ENCODE data around the gene ABCA8.

ABCA8 gene

DNA sequence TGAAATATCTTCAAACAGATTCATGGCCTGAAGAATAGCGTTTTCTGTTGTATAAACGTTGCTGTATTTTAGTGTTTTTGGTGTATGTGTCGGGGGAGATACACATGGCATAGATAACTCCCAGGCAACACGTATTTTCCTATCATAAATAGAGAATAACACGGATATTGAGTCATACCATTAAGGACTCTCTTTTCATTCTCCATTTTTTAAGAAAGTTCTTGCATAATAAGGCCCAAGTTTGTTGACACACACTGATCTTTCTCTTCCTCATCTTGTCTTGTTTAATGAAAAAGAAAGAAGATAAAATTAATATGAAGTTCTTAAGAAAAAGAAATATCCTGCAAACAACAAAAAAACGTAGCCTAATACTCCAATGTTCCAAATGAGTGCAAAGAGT, 13.4 kb downstream of the ABCA8 start:
- no peak for DNase-seq (ENCODE audit: low read depth)

DNA sequence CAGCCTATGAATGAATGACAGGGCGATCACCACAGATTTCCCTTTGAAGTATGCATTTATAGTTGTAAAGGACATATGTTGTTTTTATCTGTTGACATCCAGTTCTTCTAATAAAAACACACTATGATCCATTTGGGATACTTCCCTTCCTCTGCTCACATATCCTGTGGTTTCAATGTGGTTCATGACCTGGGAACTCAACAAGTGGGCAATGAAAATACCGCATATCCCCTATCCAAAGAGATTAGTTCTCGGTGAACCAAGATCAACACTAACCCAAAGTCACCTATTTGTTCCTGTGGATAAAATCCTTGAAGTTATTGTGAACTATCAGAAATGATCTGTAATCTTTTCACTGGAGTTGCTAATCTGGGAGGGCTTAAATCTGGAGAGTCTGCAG, 16.0 kb downstream of the ABCA8 start:
- no peak for DNase-seq (ENCODE audit: low read depth)

DNA sequence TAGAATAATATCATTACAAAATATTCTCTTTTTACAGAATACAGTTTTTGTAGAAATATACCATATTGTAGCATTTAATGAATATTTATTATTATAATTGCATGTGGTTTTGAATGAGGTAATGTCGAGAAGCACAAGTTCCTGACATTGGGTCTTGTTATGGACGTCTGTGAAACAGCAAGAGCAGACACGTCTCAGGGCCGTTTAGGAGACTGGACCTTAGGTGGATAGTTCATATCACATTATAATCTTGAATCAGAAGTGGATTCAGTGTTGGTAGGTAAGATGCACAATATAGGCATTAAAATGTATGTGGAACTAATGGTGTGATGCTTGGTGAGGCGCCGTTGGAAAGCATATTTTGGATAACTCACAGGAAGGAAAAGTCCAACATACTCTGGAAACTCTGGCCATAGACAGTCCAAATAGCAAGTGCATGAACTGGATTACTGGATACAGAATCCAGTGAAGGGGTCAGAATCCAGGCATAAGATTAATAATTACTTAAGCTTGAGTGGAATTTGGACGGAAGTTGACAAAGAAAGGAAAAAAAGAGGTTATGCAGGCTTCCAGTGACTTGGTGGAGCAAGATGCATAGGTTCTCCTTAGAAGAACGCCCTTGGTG, 17.2 kb downstream of the ABCA8 start:
- no peak for DNase-seq (ENCODE audit: low read depth)

DNA sequence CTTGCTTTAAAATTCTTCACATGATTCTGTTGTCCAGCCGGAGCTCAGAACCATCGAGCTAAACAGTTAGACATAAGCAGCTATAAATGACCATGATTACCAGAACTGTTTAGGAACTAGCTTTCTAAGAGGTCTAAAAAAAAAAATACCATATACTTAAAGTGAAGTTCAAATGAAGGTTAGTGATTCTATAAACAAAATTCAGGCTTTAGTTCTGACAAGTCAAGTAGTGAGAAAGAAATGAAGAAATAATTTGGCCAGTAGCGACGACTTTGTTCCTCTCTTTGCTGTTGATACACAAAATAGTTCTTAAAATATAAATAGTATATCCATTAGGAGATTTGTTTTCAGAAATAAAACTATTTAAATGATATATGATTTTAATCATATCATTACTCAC, 27.7 kb downstream of the ABCA8 start:
- DNase-seq (ENCODE audit: low read depth): no peak

DNA sequence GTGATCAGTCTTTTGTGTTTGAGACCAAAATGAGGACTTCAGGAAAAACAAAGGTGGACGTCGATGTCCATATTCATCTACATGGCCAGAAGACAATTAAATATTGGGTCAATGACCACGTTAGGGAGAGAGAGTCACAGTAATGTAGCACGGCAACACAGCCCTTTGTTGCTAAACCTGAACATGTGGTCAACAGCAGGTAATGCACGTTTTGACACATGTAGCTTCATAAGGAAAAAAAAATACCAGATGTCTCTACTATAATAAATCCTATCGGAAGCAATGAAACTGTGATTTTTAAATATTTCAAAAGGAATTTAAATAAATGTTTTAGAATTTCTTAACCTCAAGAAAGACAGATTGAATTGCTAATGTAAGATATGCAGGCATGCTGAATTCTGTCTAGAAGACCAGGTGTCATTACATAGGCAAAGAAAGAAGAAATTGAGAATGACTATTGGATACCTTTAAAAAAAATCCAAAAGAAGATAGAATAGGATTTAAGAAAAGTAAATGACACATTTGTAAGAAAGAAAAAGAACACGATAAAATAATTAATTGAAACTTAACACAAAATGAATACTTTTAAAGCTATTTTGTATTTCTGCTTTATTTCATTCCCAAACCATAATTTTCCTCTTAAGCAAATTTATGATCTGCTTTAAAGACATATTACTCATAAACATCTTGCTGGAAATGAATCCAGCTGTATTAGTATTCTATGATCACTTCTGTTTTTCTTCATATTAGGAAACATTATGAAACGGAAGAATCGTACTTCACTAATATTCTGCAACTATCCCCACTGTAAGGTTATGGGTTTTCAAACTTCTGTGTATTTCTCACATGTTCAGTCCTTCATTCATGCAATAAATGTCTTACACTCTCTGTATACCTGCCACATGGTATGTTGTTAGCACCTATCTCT, 30.1 kb downstream of the ABCA8 start:
- no peak for DNase-seq (ENCODE audit: low read depth)

DNA sequence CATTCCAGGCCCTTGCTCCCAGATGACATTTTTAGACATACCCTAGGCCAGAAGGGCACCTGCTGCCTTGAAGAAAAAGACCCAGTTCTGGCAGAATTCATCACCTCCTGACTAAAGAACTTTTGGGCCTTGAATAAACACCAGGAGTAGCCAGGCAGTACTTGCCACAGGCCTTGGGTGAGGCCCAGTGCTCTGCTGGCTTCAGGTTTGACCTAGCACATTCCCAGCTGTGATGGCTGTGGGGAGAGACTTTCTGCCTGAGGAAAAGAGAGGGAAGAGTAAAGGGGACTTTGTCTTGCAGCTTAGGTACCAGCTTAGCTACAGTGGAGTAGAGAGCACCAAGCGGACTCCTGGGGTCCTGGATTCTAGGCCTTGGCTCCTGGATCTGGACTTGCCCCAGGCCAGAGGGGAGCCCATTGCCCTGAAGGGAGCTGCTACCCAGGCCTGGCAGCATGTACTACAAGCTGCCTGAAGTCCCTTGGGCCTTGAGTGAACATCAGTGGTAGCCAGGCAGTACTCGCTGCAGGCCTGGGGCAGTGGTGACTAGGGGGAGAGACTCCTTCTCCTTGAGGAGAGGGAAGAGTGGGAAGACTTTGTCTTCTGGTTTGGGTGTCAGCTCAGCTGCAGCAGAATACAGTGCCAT, 44.3 kb downstream of the ABCA8 start:
- no peak for DNase-seq (ENCODE audit: low read depth)

DNA sequence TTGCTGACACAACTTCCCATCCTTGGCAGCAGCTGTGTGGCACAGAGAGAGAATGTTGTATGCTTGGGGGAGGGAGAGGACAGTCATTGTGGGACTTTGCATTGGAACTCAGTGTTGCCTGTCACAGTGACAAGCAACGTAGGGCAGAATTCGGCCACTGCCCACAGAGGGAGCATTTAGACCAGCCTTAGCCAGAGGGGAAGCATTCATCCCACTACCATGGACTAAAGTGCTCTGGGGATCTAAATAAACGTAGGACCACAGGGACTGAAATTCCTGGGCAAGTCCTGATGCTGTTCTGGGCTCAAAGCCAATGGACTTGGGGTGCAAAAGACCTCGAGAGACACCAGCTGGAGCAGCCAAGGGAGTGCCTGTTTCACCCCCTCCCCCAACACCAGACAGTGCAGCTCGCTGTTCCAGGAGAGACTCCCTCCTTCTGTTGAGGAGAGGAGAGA, 44.9 kb downstream of the ABCA8 start:
- DNase-seq (ENCODE audit: low read depth): no peak

DNA sequence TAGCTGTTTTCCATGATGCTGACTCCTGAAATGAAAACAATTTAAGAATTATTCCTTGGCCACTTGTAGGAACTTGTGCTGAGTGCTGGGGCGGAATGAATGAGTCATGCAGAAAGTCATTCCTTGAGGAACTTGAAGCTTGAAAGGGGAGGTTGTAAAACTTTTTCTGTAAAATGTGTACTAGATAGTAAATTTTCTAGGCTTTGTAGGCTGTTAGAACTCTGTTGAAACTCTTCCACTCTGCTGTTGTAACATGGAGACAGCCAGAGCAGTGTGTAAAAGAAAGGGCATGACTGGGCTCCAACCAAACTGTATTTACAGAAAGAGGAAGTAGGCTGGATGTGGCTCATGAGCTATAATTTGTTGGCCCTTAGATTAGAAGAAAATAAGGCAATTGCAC, 46.1 kb downstream of the ABCA8 start:
- peak; percentile 72 for DNase-seq (ENCODE audit: low read depth)

DNA sequence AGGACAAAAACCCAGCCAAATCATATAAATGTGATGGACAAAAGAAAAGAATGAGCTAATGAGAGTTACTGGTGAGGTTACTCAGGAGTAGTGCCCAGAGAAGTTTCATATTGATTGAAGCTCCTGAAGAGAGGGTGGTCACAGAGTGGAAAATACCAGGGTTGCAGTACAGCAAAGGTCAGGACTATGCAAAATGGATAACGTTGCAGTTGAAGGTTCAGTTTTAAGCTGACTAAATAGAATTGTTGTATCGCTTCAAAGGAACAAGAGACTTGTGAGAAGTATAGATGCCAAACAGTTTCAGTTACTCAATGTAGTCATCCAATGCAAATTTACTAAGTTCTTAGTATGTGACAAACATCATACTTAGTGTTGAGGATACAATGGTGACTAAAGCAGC, 47.1 kb downstream of the ABCA8 start:
- no peak for DNase-seq (ENCODE audit: low read depth)

DNA sequence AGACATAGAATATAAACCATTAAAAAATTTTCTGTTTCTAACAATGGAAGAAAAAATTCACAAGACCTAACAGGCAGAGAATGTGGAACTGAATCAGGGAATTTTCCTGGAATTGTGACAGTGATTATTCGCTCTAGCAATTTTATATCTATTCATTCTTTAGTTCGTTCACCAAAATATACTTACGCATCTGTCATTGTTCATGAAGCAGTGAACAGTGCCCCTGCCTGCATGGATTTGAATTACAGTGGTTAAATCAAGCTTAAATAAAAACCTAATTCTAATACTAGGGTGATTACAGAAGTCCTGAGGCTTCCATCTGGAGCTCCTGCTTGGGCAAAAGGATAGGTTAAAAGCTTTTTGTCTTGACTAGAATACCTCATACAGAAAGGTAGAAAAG, 48.6 kb downstream of the ABCA8 start:
- DNase-seq (ENCODE audit: low read depth): no peak

DNA sequence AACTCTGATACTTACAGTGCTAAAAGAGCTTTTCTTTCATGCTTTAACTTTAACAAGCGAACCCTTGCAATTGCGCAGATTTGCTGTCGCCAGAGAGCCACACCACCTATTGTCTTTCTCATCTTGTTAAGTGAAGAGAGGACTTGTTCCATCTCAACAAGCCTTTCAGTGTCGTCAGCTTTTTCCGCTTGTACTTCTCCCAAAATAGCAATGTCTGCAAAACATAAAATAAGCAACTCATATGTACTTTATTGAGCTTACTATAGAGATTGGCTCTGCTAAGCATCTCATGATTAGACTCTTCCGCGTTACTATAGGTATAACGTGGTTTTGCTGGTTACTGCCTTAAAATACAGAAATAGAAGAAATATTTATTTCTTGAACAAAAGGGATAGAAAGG, 51.9 kb downstream of the ABCA8 start:
- no peak for DNase-seq (ENCODE audit: low read depth)

DNA sequence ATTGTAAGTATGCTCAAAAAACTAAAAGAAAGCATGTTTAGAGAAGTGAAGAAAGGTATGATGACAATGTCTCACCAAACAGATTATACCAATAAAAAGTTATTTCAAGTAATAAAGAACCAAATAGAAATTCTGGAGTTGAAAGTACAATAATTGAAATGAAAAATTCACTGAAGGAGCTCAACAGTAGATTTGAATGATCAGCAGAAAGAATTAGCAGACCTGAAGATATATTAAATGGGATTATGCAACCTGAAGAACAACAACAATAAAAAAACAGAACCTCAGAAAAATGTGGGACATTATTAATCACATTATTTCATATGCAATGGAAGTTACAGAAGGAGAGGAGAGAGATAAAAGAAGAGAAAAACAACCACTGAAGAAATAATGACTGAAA, 57.6 kb downstream of the ABCA8 start:
- no peak for DNase-seq (ENCODE audit: low read depth)

DNA sequence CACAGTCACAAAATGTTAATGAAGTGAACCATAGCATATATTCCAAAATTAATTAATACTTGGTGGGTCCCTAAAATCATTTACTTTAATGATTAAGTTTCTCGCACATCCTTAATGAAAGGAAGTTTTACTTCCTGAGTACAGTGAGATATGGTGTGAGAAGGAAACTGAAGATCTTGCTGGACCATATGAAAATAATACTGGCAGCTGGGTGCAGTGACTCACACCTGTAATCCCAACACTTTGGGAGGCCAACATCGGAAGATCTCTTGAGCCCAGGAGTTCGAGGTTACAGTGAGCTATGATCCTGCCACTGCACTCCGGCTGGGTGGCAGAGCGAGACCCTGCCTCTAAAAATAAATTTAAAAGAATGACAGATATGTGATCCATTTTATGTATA, 62.5 kb downstream of the ABCA8 start:
- no peak for DNase-seq (ENCODE audit: low read depth)

DNA sequence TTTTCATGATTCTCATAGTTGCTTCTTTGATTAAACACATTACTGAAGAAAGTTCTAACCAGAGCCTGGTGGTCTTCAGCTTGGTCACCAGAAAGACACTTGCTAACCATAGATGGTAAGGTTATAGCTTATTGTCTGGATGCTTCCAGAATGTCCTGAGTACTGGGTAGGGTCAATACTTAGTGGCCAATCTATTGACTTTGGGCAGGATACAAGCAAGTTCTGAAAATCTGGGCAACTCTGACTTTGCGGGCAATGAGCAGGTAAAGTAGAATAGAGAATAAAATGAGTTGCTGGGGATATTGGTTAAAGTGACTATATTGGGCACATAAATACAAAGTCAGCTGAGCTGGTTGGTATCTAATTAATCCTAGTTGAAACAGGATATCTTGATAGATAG, 63.0 kb downstream of the ABCA8 start:
- no peak for DNase-seq (ENCODE audit: low read depth)

DNA sequence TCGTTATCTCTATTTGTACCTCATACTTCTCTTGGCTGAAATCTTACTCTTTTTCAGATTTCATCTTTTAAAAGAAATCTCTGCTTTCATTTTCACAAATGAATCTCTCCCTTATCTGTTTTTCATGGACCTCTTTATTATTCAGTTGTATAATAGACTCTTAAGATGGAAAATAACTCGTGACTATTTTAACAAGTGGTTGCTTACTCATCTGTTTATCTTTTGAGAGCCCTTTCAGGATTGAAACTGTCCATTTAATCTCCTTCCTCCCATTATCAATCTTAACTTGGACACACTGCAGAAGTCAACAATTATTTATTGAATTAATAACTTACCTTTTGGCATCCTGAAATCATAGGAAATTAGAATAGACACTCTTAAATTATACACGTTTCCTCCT, 68.8 kb downstream of the ABCA8 start:
- no peak for DNase-seq (ENCODE audit: low read depth)

DNA sequence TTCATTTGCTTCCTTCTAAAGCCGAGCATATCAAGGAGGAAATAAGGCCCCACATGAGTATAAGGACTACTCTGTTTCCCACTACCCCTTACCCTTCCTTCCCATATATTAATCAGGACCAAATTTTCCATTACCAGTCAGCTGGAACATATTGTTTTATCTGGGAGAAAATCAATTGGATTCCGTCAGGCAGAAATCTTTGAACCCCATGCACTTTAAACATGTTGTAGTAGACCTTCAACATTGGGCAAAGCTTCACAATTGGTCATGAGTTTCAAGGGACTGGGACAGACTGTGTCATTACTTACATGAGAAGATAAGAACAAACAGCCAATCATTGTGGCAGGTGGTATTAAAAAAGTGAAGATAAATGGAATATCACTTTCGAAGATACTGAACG, 70.3 kb downstream of the ABCA8 start:
- no peak for DNase-seq (ENCODE audit: low read depth)

DNA sequence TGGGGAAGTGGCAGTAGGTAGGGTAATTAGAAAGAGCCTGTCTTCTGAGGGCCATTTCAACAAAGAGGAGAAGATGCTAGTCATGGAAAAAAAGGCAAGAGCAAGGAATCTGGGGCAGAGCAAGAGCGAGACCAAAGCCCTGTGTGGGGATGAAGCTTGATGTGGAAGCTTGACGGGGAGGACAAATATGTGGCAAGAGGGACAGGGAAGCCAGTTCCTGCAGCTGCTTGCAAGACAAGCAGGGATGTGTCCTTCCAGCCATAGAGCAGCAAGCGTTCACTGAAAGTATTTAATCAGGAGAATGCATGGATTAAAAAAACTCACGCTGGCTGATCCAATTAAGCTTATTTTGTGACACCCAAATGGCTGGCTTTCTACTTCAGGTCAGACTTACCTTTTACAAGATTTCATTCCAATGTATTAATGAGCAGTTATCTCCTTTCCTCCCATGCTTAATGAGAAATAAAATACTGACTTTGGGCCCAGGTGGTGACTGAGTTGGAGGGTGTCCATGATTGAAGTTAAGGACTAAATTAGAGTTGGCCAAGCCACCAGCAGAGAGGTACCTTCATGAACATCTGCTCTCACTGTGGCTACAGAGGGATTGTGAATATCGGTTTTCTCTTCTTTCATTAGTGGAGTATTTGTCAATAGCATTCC, 76.8 kb downstream of the ABCA8 start:
- no peak for DNase-seq (ENCODE audit: low read depth)

DNA sequence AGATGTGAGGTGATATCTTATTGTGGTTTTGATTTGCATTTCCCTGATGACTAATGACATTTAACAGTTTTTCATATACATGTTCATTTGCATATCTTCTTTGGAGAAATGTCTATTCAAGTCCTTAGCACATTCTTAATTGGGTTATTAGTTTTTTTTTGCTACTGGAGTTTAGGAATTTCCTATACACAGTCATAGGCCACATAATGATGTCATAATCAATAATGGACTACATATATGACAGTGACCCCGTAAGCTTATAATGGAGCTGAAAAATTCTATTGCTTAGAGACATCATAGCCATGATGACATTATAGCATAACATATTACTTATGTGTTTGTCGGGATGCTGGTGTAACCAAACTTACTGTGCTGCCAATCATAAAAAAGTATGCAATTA, 83.7 kb downstream of the ABCA8 start:
- DNase-seq (ENCODE audit: low read depth): no peak

DNA sequence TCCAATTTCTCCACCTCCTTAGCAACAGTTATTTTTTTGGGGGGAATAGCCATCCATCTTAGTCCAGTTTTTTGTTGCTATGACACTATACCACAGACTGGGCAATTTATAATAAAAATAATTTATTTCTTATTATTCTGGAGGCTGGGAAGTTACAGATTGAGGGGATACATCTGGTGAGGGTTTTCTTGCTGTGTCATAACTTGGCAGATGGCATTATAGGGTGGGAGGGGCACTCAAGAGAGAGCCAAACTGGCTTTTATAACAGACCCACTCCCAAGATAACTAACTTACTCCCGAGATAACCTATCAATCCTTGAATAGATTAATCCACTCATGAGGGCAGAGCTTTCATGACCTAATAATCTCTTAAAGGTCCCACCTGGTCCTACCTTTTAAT, 84.2 kb downstream of the ABCA8 start:
- no peak for DNase-seq (ENCODE audit: low read depth)

DNA sequence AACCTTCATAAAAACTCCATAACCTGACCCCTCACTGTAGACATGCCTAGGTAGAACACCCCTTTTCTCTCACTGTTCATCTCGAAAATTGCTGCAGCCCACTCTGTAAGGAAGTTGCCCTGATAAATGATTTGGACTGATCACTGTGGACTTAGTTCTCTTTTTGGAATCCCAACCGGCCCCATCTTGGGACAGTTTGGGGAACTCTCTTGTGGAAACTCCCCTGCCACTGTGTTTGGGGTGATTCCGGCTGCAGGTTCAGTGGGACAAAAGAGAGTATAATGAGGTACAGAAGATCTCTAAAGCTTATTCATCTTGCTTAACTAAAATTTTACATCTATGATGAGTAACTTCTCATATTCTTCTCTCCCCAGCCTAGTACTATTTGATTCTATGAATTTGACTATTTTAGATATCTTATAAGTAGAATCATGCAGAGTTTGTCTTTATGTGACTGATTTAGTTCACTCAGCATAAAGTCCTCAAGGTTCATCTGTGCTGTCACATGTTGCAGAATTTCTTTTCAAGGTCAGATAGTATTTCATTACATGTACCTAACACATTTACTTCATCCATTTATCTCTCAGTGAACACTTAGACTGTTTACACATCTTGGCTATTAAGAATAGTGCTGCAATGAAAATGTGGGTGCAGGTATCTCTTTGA, 84.9 kb downstream of the ABCA8 start:
- no peak for DNase-seq (ENCODE audit: low read depth)

DNA sequence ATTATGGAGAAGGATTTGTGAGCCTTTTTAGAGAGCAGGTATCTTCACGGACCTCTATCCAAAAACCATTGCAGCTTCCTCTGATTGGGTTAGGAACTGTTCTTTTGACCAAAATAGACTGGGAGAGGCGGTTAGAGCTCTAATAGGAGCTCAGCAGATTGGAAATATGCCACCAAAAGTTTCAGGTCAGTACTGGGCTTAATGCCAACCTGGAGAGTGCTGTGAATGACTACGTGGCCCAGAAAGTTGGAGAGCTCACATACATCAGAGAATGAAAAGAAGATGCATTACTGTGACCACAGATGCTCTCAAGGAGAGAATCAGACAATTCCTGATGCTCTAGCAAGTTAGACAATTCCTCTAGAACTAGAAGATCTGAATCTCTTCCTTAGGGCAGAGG, 86.5 kb downstream of the ABCA8 start:
- DNase-seq (ENCODE audit: low read depth): no peak

Measured in HS-5 (cell line).